Measurements from ENCODE around the gene GUF1.

Gene GUF1

GRCh38 chr4:44736900-44737299, 58.7 kb downstream of the GUF1 start:
- in situ Hi-C loops (cut with MboI; ENCODE audit: low pct_unique_long_range_greater_than_20kb, low sequenced_read_pairs, unreplicated experiment), result no loop called here
- no peak for DNase-seq (ENCODE audit: low spot score)

GRCh38 chr4:44738615-44739014, 60.4 kb downstream of the GUF1 start:
- peak; percentile 6 for DNase-seq (ENCODE audit: low spot score)

More at GRCh38 chr4:44736900-44737299, 58.7 kb downstream of the GUF1 start:
- TF ChIP-seq CTCF (IDR thresholded peaks at IDR 0.05; ENCODE audit: extremely low read depth, insufficient read depth, missing control alignments), result no peak

DNA sequence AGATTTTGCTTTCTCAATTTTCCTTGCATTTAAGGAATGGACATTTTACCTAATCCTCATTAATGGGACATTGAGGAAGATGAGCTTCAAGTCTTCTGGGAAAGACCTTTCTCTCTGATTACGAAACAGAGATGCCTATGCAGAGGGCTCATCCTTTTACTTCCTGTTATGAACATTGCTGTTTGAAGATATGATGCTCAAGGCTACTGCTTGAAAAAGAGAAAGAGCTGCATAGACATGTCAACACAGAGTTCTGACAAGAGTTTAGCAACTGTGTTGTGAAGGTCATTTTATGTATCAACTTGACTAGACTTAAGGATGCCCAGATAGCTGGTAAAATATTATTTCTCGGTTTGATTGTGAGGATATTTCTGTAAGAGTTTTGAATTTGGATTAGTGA, 62.0 kb downstream of the GUF1 start:
- no peak for TF ChIP-seq CTCF (IDR thresholded peaks at IDR 0.05; ENCODE audit: extremely low read depth, insufficient read depth, missing control alignments)
- no peak for DNase-seq (ENCODE audit: low spot score)
- in situ Hi-C loops (cut with MboI; ENCODE audit: low pct_unique_long_range_greater_than_20kb, low sequenced_read_pairs, unreplicated experiment), result no loop called here

More at GRCh38 chr4:44738615-44739014, 60.4 kb downstream of the GUF1 start:
- in situ Hi-C loops (cut with MboI; ENCODE audit: low pct_unique_long_range_greater_than_20kb, low sequenced_read_pairs, unreplicated experiment), result no loop called here
- TF ChIP-seq CTCF (IDR thresholded peaks at IDR 0.05; ENCODE audit: extremely low read depth, insufficient read depth, missing control alignments), result peak; percentile 46
